Activated gamma-delta T cell treated with anti-CD3 and anti-CD28 coated beads, Interleukin-2, amount 50 U/mL, for 16 hours (primary cell): ENCODE results near the gene OBP2B.
"Not testable (repeated sequence)": the region's sequence is repeated elsewhere in the genome, so short reads cannot be mapped to it uniquely, and the experiment has no call there.

ENCODE experiments used
- DNase-seq: peaks from one replicate; pipeline ENCODE4 v3.0.0-alpha.2; 2020; ENCODE audit warnings: low read depth

The OBP2B gene

DNA sequence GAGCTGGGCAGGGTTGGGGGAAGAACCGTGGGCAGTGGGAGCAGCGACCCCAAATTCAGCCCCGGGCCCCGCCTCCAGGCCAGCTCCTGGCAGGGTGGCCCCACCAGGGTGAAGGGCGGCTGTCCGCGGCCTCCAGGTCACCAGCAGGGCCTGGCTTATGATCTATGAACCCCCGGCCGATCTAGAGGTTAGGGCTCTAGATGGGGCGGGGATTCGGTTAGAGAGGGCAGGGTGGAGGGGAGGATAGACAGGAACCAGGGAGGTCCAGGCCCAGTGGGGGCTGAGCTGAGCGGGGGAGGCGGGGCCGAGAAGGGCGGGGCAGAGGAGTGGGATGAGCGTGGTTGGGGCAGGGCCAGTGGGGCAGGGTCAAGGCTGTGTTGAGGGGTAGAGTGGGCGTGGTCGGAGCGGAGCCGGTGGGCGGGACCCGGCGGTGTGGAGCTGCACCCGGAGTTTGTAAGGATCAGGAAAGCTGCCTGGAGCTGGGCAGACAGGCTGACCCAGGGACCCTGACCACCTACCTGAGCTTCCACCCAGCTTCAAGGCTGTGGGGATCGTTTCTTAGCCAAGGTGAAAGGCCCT lies 29.3 kb upstream of the OBP2B start:
- no peak for DNase-seq

DNA sequence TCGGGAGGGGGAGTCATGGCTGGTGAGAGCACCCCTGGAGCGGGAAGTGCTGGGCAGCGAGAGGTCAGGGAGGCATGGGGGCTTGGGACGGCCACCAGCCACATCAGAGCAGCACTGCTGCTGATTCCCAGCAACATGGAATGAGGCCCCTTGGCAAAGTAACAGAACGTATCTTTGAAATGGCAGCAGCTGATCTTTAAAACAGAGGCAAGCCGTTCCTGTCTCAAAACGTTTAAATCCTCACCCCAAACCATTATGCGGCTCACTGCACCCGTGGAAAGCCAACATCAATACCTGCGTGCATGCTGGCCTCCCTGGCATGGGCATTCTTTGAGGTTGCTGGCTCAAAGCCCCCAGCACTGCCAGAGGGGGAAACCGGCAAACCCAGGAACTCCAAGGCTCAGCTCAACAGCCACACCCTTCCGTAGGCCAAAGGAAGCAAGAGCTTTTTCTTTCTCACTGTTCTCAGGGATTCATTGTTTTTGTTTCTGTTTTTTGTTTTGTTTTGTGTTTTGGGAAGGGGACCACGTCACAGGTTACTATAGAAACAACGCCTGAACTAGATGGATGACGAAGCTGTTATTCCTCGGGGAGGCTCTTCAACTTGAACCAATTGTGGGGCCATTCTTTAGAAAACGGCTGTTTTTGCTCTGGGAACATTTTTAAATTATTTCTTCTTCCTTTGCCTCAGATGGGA lies 28.1 kb upstream of the OBP2B start:
- DNase-seq: no peak

DNA sequence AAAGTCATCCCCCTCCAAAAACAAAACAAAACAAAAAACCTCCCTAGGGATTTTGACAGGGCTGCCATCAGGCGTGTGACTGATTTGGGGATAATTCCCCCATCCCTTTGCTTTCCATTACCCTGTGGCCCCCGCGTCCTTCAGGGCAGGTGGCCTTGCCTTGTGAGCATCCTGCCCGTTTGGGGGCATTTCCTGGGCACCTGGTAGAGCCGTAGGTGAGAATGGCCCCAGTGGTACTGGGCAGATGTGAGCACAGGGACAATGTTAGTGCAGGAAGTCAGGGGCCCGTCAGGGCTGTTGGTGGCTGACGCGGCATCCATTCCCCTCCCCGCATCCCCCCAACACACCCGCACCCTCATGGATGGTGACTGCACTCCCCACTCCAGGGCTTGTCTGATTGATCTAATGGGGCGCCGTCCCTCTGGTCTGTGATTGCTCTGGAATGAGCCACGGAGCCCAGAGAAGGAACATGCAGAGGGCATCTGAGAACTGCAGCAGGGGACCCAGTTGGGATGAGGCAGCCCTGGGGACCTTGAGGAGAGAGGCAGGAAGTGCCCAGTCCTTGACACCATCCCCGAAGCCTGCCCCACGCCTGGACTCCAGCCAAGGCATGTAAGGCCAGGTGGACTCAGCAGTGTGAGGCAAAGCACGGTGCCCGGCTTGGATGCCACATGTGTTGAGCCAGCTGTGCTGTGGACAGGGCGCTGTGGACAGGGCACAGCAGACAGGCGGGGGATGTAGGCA lies 27.4 kb upstream of the OBP2B start:
- not testable (repeated sequence) for DNase-seq

DNA sequence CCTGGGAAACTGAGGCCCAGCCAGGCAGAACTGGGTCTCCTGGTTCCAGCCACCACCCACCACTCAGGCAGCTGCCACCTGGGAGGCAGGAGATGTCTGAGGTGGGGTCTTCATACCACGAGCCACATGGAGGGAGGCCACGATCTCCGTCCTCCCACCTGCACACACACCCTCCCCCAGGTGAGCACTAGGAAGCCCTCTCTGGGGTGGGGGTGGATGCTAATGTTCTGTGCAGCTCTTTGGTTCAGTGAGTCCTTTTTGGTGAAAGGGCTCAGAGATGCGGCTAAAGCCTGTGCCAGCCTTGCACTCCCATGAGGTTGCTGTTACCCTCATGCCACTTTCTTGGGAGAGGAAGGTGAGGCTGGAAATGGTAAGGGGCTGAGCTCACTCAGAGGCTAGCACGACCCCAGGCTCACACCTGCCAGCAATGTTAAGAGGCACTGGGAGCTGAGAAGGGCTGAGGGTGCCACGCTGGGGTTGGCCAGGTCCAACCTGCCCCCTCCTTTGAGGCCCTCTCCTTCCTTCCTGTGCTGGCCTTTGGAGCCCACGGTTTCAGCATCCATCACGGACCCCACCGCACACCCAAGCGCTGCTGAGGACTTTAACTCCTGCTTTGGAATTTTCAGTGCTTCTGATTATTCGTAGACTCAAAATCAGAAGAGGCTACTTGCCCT lies 26.6 kb upstream of the OBP2B start:
- no peak for DNase-seq

DNA sequence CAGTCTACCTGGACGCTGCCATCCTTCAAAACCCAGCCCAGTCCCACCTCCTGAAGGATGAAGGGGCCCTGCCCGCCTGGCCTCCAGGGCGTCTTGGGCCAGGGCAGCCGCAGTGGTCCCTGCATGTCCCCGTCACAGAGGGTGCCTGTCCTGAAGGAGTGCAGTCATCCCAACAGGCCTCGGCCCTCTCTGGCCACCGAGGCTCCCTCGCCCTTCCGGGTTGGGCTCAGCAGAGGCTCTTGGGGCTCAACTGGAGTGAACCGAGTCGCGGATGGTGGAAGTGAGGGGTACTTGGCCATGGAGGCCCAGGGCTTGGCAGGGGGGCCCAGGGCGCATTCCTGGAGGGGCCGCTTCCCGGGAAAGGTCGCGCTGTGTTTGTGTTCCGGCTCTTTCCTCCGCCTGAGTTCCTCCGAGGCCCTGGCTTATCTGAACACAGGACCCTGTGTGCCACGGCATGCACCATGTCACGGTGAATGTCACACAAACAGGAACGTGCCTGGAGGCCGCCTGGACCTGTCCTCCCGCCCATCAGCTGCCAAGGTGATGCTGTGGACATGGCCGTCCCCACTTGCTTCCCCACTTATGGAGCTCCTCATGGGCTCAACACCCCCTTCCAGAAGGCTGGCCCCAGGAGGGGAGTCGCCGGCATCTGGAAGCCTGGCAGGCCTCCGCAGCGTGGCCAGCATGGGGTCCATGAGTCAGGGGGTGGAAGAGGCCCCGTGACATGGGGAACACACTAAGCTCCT lies 25.7 kb upstream of the OBP2B start:
- DNase-seq: no peak

DNA sequence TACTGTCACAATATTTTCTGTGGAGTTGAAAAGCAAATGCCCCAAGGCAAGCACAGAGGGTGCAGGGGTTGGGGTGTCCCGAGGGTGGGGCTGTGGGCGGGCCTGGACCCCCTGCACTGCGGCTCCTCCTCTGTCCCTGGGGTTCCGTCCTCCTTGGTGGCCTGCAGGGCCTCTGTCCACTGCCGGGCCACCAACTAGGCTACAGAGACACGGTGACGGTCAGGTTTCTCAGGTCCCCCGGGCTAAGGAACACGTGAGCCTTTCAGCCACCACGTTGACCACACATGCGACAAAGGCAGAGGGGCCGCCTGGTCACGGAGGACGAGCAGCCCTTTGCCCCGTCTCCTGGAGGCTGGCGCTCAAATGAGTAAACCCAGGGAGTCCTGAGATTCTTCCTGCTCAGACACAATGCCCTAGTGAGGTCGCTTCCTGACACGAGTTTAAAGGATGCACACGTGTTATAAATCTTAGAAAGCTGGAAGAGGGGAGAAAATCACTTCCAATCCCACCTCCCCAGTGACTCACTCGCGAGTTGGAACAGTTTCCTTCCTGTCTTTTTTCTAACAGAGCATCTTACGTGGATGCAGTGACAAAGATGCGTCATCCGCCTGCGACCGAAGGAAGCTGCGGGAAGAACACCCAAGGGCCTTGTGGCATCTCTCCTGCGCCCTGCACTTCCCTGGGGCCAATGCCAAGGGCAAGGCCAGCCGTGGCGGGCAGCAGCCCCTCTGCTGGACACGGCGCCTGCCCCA lies 24.8 kb upstream of the OBP2B start:
- no peak for DNase-seq

DNA sequence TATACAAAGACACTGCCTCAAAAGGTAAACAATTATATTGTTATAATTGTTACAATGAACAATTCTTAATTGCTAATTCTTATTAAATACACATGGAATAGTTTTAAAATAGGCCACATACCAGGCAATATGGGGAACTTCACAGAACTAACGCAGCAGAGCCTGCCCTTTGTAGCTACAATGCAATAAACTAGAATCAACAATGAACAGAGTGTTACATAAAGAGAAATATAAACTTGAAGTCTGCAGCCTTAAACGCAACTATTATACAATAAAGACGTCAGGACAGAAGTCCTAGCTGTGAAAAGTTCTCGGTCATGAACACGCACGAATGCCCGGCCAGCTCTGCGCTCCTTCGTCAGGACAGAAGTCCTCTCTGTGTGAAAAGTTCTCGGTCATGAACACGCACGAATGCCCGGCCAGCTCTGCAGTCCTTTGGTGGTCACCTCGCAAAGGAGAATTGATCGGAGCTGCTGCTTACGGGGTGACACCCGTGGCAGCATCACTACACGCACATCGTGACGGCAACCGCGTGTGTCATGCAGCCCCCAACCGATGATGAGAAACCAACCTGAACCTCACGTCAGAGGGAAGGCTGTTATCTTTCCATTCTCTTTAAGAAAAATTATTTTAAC lies 23.0 kb upstream of the OBP2B start:
- DNase-seq: not testable (repeated sequence)

DNA sequence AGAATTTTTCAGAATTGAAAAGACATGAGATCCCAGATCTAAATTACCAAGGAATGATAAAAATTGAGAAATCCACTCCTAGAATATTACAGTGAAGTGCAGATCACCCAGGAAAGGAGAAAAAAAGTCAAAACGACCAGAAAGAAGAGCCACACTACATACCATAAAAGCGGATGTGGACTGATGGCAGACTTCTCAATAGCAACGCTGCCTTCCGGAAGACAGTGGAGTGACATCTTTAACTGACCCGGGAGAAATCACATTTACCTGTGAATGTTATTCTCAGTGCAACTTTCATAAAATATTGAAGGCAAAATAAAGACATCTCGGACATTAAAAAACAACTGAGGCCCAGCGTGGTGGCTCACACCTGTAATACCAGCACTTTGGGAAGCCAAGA lies 21.5 kb upstream of the OBP2B start:
- DNase-seq: not testable (repeated sequence)

DNA sequence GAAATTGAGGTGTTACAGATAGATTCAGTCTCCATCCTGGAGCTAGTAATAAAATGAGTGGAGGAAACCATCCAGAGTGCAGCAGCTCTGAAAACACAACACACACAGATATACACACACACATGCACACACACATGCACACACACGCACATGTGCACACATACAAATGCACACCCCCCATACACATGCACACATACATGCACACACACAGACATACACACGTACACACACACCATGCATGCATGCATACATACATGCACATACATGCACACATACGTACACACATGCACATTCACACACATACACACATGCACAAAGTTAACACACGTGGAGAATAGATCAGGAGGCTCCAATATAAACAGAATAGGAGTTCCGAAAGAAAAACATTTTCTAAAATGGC lies 21.0 kb upstream of the OBP2B start:
- no peak for DNase-seq

DNA sequence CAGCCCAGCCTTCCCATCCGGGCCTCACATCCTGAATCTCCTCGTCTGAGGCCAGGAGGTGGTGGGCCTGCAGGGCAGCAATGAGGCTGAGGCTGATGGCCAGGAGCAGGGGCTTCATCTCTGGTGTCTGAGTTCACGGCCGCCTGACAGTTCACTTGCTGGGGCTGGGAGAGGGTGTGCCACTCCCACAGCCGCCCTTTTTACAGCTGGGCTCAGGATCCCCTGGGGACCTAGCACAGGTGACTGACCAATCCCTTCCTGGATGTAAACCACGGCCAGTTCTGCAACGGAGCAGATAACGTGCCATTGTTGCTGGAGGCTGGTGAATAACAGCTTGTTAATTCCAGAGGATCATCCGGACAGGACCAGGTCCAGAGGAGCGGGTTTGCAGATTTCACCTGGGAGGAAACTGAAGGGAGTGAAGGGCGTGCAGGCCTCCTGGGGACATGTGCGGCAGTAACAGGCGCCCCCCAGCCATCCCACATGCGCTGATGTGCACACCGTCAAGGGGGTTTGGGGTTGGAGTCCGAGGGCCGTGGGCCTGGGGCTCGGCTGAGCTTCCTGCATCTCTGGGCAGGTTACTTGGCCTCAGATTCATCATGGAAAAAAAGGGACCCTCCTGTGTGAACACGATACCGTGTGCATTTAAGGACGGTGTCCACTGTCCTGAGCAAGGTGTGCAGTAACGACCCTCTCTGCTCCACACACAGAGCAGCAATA lies 19.6 kb upstream of the OBP2B start:
- not testable (repeated sequence) for DNase-seq

DNA sequence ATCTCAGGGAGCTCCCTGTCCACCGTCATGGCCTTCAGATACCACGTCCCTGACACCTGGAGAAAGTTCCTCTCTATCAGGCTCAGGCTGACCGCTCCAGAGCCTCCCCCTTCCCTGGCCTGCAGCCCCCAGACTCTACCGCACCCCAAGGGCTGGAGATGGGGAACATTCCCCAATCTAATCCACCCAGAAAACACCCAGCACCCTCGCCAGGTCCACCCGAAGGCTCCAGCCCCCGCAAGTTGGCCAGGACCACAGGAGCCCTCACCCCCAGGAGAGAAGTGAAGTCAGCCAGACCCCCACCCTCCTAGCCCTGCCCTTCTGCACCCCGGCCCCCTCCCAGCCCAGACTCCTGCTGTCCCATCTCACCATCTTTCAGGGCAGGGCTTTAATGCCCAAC lies 18.9 kb upstream of the OBP2B start:
- DNase-seq: not testable (repeated sequence)

DNA sequence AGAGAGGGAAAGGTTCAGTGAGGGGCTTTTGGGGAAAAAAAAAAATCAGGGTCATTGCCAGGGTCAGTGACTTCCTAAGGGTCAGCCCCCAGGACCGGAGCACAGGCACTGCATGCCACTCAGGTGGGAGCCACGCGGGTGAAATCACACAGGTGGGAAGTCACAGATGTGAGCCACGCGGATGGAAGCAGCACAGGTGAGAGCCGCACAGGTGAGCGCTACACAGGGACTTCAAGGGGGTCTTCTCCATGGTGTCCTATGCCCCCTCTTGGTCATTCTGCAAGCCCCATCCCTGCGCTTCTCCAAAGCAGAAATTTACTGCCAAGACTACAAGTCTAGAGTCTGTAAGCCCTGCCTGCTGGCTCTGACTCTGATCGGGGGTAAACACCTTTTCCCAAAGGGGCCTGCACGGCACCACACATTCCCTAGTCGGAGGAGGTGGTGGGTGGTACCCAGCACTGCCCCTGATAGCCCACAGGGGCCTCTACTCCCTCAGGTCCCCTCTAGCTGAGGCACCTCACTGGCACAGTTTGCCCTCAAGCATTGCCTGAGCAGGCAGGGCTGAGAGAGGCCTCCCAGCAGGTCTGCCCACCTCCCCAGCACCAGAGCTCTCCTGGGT lies 18.3 kb upstream of the OBP2B start:
- no peak for DNase-seq

DNA sequence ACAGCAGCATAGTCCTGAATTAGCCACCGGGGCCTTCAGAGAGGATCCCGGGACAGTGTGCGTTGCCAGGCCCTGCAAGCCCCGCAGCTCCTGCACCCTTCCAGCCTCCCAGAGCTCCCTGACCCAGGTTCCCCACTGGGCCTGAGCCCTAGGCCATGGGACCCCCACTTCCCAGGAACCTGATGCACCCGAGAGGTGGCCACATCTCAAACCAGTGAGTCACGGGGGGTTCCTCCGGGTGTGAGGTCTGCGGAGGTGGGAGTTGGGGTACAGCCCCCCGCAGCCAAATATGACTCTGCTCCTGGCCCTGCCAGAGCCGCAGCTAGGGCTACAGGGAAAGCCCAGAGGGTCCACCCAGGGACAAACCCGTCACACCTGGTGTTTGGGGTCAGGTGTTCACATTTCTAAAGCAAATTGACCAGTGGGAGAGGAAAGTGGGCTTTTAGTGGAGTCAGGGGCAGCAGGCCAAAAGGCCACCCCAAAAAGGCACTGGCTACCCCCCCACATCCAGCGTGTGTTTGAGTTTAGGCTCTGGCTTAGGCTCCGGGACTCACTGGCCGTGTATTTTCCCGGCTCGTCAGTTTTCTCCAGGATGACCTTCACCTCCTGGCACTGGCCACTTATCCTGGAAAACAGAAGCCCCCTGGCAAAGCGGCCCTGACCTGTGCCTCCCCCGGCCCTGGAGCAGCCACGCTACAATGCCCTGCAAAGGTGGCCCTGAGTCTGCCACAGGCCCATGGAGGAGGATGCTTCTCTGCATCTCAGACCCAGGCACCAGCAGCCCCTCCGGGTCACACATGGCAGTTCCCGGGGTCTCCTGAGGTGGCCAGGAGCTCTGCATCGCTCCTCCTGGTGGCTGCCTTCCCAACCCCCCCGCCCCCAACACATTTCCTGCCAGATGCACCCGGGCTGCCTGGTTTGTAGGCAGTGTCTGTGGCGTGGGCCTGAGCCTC lies 17.4 kb upstream of the OBP2B start:
- DNase-seq: no peak

DNA sequence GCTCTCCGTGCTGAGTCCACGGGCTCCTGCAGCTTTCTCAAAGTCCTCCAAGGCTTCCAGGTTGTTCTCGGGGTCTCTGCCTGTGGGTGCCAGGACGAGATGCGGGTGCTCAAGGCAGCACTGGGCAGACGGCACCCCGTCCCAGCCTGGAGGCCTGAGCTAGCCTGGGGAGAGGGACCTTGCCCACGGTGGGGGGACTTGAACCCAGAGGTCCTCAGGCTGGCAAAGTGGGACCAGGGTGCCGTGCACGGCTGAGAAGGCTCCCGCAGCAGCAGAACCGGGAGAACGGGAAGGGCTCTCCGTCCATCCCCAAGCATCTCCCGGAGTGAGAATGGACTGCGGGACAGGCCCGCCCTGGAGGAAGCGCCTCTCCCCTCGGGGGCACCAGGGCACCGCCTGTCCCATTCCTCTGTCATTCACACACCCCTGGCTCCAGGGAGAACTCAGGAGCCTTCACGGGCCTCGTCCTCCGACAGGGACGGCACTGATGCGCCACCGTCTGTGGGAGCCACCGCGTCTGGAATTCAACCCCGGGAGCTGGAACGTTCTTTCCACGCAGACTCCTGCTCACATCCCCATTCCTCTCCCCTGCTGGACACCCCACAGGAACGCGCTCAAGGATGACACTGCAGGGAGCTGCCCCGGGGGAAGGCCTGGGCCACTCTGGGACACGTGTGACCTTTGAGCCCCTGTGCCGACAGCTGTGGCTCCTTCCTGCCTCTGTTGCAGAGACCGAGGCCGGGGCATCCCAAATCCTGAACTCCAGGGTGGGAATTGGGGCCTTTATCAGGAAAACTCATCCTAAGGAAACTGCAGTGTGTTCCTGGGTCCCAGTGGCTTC lies 16.3 kb upstream of the OBP2B start:
- no peak for DNase-seq

DNA sequence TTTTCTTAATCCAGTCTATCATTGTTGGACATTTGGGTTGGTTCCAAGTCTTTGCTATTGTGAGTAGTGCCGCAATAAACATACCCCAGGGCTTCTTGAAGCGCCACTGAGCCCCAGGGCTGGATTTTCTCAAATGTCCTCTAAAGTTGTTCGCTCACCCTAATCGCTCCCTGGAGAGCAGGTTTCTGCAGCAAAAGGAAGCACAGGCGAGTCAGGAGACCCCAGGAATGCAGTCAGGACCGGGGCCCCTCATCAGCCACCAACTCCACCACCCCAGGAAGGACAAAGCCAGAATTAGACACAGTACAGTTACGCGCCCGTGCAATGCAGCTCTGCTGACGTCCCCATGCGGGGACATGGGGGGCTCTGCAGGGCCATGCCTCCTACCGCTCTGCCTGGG lies 15.7 kb upstream of the OBP2B start:
- no peak for DNase-seq

DNA sequence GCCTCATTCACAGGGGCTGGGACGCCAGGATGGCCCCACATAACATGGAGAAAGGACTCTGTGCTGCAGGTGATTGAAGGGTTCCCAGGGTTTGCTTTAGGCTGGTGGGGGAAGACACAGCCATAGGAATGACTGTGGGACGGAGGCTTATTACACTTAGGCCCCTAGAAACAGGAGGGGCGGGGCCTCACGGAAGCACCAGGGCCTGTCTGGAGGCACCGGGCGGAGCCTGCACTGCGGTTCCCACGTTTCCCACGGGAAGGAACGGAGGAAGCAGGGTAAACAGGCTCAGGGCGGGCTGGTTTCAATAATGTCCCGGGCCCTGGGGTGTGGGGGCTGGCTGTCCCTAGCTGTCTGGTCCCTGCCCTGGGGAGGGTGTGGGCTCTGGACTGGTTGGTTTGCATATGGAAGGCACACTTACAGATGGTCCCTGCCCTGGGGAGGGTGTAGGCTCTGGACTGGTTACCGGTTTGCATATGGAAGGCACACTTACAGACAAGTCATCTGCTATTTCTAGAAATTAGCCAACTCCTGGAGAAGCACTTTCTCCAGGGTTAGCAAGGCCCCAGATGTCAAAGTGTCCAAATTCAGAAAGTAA lies 14.2 kb upstream of the OBP2B start:
- not testable (repeated sequence) for DNase-seq

DNA sequence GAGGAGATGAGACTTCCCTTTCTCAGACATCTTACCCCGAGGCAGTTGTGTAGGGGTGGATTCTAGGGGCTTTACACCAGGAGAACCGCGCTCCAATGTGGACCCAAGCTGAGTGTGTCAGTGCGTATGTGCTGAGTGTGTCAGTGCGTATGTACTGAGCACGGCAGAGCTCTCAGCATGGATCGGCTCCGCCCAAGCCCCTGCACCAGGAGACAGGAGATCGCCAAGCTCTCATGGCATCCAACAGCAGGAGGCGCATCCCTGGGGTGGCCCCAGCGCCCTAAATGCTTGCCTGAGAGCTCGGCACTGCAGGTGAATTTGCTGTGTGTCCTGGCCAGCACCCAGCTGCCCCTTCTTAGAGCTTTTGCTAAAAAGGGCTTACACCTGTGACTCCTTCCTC lies 12.9 kb upstream of the OBP2B start:
- not testable (repeated sequence) for DNase-seq
